ENCODE results near the gene TLCD1. TPM values are rescaled to one million over a fixed set of nuclear protein-coding genes. Genes with fewer than 3 reads are reported as not detected.
"Not testable (repeated sequence)": the region's sequence is repeated elsewhere in the genome, so short reads cannot be mapped to it uniquely, and the experiment has no call there.

The TLCD1 gene
- total RNA-seq, 1 donor, result 7.8 TPM

- TF ChIP-seq, protein P1, sequence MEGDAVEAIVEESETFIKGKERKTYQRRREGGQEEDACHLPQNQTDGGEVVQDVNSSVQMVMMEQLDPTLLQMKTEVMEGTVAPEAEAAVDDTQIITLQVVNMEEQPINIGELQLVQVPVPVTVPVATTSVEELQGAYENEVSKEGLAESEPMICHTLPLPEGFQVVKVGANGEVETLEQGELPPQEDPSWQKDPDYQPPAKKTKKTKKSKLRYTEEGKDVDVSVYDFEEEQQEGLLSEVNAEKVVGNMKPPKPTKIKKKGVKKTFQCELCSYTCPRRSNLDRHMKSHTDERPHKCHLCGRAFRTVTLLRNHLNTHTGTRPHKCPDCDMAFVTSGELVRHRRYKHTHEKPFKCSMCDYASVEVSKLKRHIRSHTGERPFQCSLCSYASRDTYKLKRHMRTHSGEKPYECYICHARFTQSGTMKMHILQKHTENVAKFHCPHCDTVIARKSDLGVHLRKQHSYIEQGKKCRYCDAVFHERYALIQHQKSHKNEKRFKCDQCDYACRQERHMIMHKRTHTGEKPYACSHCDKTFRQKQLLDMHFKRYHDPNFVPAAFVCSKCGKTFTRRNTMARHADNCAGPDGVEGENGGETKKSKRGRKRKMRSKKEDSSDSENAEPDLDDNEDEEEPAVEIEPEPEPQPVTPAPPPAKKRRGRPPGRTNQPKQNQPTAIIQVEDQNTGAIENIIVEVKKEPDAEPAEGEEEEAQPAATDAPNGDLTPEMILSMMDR (IDR thresholded peaks at IDR 0.05; ENCODE audit: insufficient read depth, low read length), result no peak
- no peak for DNase-seq (ENCODE audit: low read depth)
- peak overlapping the region; percentile 37 for H3K4me3 ChIP-seq (ENCODE audit: low read depth, low read length)
Measured at GRCh38 chr17:28722417-28723158, 3.4 kb downstream of the TLCD1 start.

DNA sequence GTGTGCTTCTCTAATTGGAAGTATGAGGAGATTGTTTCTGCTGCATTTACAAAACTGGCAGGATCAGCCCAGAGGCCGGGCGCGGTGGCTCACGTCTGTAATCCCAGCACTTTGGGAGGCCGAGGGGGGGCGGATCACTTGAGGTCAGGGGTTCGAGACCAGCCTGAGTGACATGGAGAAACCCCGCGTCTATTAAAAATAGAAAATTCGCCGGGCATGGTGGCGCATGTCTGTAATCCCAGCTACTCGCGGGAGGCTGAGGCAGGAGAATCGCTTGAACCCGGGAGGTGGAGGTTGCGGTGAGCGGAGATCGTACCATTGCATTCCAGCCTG is 5.1 kb downstream of the TLCD1 start:
- DNase-seq (ENCODE audit: low read depth), result not testable (repeated sequence)
- peak overlapping the region; percentile 99 for H3K4me3 ChIP-seq (ENCODE audit: low read depth, low read length)

DNA sequence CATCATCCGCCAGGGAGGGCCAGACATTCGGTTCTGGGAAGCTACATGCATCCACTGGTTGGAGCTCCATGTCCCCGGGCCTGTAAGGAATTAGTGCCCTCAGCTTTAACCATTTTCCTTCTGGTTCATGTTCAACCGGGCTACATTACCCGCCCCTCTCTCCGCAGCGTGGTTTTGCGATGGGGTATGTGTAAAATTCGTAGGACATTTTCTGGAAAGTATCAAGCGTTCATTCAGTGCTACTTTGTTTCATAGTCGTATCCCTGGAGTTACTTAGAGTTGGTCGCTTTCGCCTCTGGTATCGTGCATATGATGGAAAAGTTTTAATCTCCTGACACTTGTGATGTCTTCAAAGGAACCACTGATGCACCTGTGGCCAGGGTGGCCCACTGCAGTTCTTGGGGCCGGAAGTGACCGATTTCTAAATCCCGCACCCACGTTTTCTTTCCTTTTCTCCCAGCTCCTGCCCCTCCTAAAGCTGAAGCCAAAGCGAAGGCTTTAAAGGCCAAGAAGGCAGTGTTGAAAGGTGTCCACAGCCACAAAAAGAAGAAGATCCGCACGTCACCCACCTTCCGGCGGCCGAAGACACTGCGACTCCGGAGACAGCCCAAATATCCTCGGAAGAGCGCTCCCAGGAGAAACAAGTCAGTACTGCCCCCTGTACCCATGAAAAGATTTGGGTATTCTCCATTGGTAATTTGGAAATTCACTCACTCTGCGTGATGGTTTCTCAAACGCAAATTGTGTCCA is 5.6 kb downstream of the TLCD1 start:
- no peak for DNase-seq (ENCODE audit: low read depth)
- peak overlapping the region; percentile 99 for H3K4me3 ChIP-seq (ENCODE audit: low read depth, low read length)
- TF ChIP-seq, protein P1 (IDR thresholded peaks at IDR 0.05; ENCODE audit: insufficient read depth, low read length), result no peak

DNA sequence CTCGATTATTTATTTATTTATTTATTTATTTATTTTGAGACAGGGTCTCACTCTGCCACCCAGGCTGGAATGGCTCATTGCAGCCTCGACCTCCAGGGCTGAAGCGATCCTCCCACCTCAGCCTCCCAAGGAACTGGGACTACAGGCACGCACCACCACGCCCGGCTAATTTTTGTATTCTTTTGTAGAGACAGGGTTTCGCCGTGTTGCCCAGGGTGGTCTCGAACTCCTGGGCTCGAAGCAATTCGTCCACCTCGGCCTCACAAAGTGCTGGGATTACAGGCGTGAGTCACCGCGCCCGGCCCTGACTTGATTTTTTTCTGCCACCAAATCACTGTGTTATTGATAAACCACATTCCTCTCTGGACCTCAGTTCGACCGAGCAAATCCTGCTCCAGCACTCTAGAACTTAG is 7.0 kb downstream of the TLCD1 start:
- peak overlapping the region; percentile 99 for H3K4me3 ChIP-seq (ENCODE audit: low read depth, low read length)
- DNase-seq (ENCODE audit: low read depth), result no peak

GRCh38 chr17:28718333-28719020 is 7.6 kb downstream of the TLCD1 start:
- peak; percentile 55 for DNase-seq (ENCODE audit: low read depth)
- H3K4me3 ChIP-seq (ENCODE audit: low read depth, low read length), result peak overlapping the region; percentile 99
- TF ChIP-seq, protein P1 (IDR thresholded peaks at IDR 0.05; ENCODE audit: insufficient read depth, low read length), result no peak

More for the DNA sequence above, 7.0 kb downstream of the TLCD1 start:
- TF ChIP-seq, protein P1 (IDR thresholded peaks at IDR 0.05; ENCODE audit: insufficient read depth, low read length), result no peak

DNA sequence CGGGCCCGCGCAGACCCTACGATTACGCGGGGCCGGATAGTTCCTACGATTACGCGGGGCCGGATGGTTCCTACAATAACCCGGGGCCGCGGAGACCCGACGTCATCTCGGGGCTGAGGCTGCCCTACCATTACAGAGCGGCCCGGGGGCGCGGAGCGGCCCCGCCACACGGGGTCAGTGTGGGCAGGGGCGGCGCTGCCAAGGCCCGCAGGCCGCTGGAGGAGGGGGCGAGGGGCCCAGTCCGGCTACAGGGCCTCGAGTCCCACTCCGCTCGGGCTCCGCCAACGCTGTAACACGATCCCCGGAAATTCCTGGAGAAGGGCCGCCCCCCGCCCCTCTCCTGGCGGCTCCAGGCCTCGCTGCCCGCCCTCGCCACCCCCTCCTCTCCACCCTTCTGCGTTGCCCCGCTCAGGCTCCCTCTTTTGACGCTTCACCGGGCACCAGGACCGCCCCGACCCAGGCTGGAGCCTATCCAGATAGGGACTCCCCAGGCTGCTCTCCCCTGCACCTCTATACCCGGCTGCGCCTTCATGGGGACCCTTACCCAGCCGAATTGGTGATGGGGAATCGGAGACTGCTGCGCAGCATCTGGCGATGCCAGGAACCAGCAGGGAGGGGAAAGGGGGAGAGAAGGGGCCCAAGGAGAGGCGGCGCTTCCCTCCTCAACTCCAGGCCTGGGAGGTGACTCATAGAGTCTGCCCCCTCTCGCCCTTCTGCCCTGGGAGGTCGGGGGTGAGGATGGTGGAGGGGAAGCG is 8.3 kb downstream of the TLCD1 start, which contains the start of gene RAB34:
Gene RAB34 (minus strand): TSS at position 291 of the 755 bp plus-strand sequence. CDS start 602 bp downstream, outside the sequence.
- DNase-seq (ENCODE audit: low read depth), result peak; percentile 86
- TF ChIP-seq, protein P1 (IDR thresholded peaks at IDR 0.05; ENCODE audit: insufficient read depth, low read length), result peak; percentile 21
- H3K4me3 ChIP-seq (ENCODE audit: low read depth, low read length), result peak within 1 kb of the TSS; percentile 99

All from fibroblast of the aortic adventitia (primary cell).